PC-9 (cell line): ENCODE results near the gene CDS1. TPM values are rescaled to one million over a fixed set of nuclear protein-coding genes. Genes with fewer than 3 reads are reported as not detected.

ENCODE experiments used
- BruUV-seq: library from RNA; stranded (reverse); fragments of 400-500 nt; replicated peaks from 2 replicates; lab custom pipeline; 2021; lab: Mats Ljungman, UMichigan
- CTCF ChIA-PET: fragments of 300-600 bp; sonication (Branson Sonifier 250); formaldehyde crosslinking; loops from one replicate; lab custom pipeline; 2022; ENCODE audit warnings: antibody characterized with exemption; lab: Charles Lee
- POLR2A ChIA-PET: fragments of 300-600 bp; sonication (Branson Sonifier 250); formaldehyde crosslinking; loops from one replicate; lab custom pipeline; 2022; ENCODE audit warnings: antibody characterized with exemption; ENCODE audit not compliant: unreplicated experiment; lab: Charles Lee
- DNase-seq, 2 experiments: peaks; one replicate each; pipeline versions ENCODE4 v3.0.0 to v3.0.0-alpha.2; 2015 to 2022; ENCODE audit warnings: mixed read lengths in 1 of 2
- H2AFZ ChIP-seq: fragments of 200-600 bp; sonication (generic); 2 replicates; pipeline ENCODE4 v1.8.1; 2017; ENCODE audit warnings: antibody characterized with exemption
- H3F3A ChIP-seq: fragments of 200-600 bp; sonication (generic); 2 replicates; pipeline ENCODE4 v1.8.1; 2017; ENCODE audit warnings: antibody characterized with exemption, mild to moderate bottlenecking, low read depth; ENCODE audit not compliant: insufficient read depth
- H3K27ac ChIP-seq: fragments of 200-600 bp; sonication (generic); 2 replicates; pipeline ENCODE4 v1.6.1; 2016; ENCODE audit warnings: mixed run types
- H3K27me3 ChIP-seq: fragments of 200-600 bp; sonication (generic); 2 replicates; pipeline ENCODE4 v1.6.1; 2016; ENCODE audit warnings: low read depth, mixed run types; ENCODE audit not compliant: insufficient read depth
- H3K36me3 ChIP-seq: fragments of 200-600 bp; sonication (generic); 2 replicates; pipeline ENCODE4 v1.6.1; 2016; ENCODE audit warnings: low read depth, mixed run types
- H3K4me1 ChIP-seq: fragments of 200-600 bp; sonication (generic); replicated peaks from 2 replicates; pipeline ENCODE4 v1.6.1; 2016; ENCODE audit warnings: mixed run types; ENCODE audit not compliant: insufficient read depth
- H3K4me2 ChIP-seq: fragments of 200-600 bp; sonication (generic); 2 replicates; pipeline ENCODE4 v1.6.1; 2017; ENCODE audit warnings: mixed run types
- H3K4me3 ChIP-seq: fragments of 200-600 bp; sonication (generic); 2 replicates; pipeline ENCODE4 v1.6.1; 2016; ENCODE audit warnings: mixed run types
- H3K79me2 ChIP-seq: fragments of 200-600 bp; sonication (generic); 2 replicates; pipeline ENCODE4 v1.6.1; 2017; ENCODE audit warnings: low read depth, mixed run types
- H3K9me2 ChIP-seq: fragments of 200-600 bp; sonication (generic); 2 replicates; pipeline ENCODE4 v1.8.1; 2017; ENCODE audit warnings: mild to moderate bottlenecking; ENCODE audit not compliant: insufficient read depth
- H3K9me3 ChIP-seq: fragments of 200-600 bp; sonication (generic); 2 replicates; pipeline ENCODE4 v1.8.1; 2016; ENCODE audit warnings: low read depth; ENCODE audit not compliant: insufficient read depth
- H4K20me1 ChIP-seq: fragments of 200-600 bp; sonication (generic); 2 replicates; pipeline ENCODE4 v1.8.1; 2017; ENCODE audit not compliant: insufficient read depth
- CTCF ChIP-seq: fragments of 200-600 bp; sonication (generic); conservative IDR thresholded peaks from 2 replicates; pipeline ENCODE4 v1.6.1; 2017; ENCODE audit warnings: mixed run types, antibody characterized with exemption, mild to moderate bottlenecking, moderate library complexity
- EZH2 ChIP-seq: fragments of 200-600 bp; sonication (generic); IDR thresholded peaks from 2 replicates; pipeline ENCODE4 v1.8.0; 2017; ENCODE audit warnings: antibody characterized with exemption, low read depth
- intact Hi-C: fragments of 100-400 bp; cut with micrococcal nuclease; formaldehyde crosslinking; loops from one replicate; pipeline ENCODE4 v1.10.0; 2022; ENCODE audit not compliant: unreplicated experiment
- total RNA-seq: library from RNA; stranded (reverse); gene quantifications from 2 replicates; pipeline ENCODE4 v1.2.3, GENCODE V29; 2021

The CDS1 gene
- total RNA-seq, 1 experiment from 2014 or later, result 35.6 TPM

DNA sequence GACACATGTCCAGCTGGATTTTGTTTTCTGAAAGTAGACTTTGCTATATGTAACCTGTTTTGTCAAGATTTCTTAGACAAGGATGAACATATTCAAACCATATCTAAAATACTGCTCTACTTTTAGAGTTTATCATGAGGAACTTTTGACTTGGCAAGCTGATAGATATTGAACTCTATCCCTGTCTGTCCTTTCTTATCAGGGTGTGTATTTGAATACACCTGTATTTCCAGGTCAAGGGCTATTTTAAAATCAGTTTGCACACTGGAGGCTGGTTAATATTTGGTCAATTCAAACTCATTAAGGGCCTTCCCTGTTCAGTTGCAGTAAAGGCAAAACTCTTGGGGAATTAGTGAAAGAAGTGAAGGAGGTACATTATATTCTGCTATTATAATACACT, 2.3 kb downstream of the CDS1 start:
- intact Hi-C loops, result loop anchor here (10.0 kb wide), 1 partner anchor 370 kb away; no protein-coding TSS in a partner anchor
- no peak for DNase-seq
- no TSS peak for BruUV-seq
- H3K27ac ChIP-seq, result peak overlapping the region; percentile 94
- peak overlapping the region; percentile 95 for H3K4me2 ChIP-seq
- ChIA-PET POLR2A (no interaction called here), CTCF (no interaction called here)
- H3K9me2 ChIP-seq, result no peaks in the 10 kb centered on the region
- H3K4me1 ChIP-seq, result peaks cover 23% of the 10 kb centered on the region
- peak overlapping the region; percentile 86 for H3K4me3 ChIP-seq
- peaks cover 68% of the 10 kb centered on the region for H3K79me2 ChIP-seq
- peaks cover 16% of the 10 kb centered on the region for H3K36me3 ChIP-seq
- no peak overlapping the region for H2AFZ ChIP-seq
- no peaks in the 10 kb centered on the region; the same call in 1 of the 2 replicates for H3K9me3 ChIP-seq
- TF ChIP-seq CTCF (no peak), EZH2 (no peak)
- H3F3A ChIP-seq, result peaks cover 24% of the 10 kb centered on the region
- peaks cover 7% of the 10 kb centered on the region; the same call in 1 of the 2 replicates for H4K20me1 ChIP-seq
- no peaks in the 10 kb centered on the region for H3K27me3 ChIP-seq

- POLR2A ChIA-PET, result no interaction called here
- TF ChIP-seq CTCF (no peak), EZH2 (no peak)
These were observed 11.8 kb downstream of the CDS1 start for GRCh38 chr4:84594724-84595123.

GRCh38 chr4:84596826-84597225, 13.9 kb downstream of the CDS1 start:
- BruUV-seq, result no TSS peak
- Histone ChIP-seq H3K9me2 (no peaks in the 10 kb centered on the region), H3F3A (peaks cover 21% of the 10 kb centered on the region), H2AFZ (no peak overlapping the region), H4K20me1 (no peaks in the 10 kb centered on the region), H3K27ac (peak overlapping the region; percentile 97), H3K79me2 (peaks cover 93% of the 10 kb centered on the region), H3K27me3 (no peaks in the 10 kb centered on the region), H3K4me1 (peaks cover 59% of the 10 kb centered on the region), H3K9me3 (no peaks in the 10 kb centered on the region), H3K4me2 (peak overlapping the region; percentile 59), H3K4me3 (0 out of 2 replicates have a peak overlapping the region, but pooled peaks have one; percentile 2), H3K36me3 (no peaks in the 10 kb centered on the region; the same call in 1 of the 2 replicates)
- DNase-seq, result peak in 1 of 2 experiments; percentile 65
- TF ChIP-seq CTCF, result no peak
- no peak for TF ChIP-seq EZH2
- POLR2A ChIA-PET, result interaction anchor here (0.6 kb wide), 1 partner anchor 102 kb away, joined by 3 read pairs; no protein-coding TSS in a partner anchor
- intact Hi-C loops, result loop anchor here (1.0 to 5.0 kb wide), 2 partner anchors 15 to 65 kb away; no protein-coding TSS in a partner anchor
- CTCF ChIA-PET, result no interaction called here

More at GRCh38 chr4:84594724-84595123, 11.8 kb downstream of the CDS1 start:
- Histone ChIP-seq H3K27ac (peak overlapping the region; percentile 97), H3K4me2 (peak overlapping the region; percentile 58; the same call in 1 of the 2 replicates), H2AFZ (no peak overlapping the region), H3K9me3 (no peaks in the 10 kb centered on the region), H3K4me3 (no peak overlapping the region), H3K79me2 (peaks cover 93% of the 10 kb centered on the region), H3F3A (peaks cover 21% of the 10 kb centered on the region), H3K9me2 (no peaks in the 10 kb centered on the region), H4K20me1 (no peaks in the 10 kb centered on the region), H3K27me3 (no peaks in the 10 kb centered on the region), H3K4me1 (peaks cover 59% of the 10 kb centered on the region), H3K36me3 (no peaks in the 10 kb centered on the region; the same call in 1 of the 2 replicates)
- no peak for DNase-seq
- no TSS peak for BruUV-seq
- intact Hi-C loops, result loop anchor here (5.0 kb wide), 1 partner anchor 62 kb away; no protein-coding TSS in a partner anchor
- CTCF ChIA-PET, result interaction anchor here (0.8 kb wide), 1 partner anchor 16 kb away, joined by 5 read pairs; no protein-coding TSS in a partner anchor
